ENCODE measurements around the gene DPH6.

- TF ChIP-seq CTCF (IDR thresholded peaks at IDR 0.05 in 4 of 5, conservative IDR thresholded peaks at IDR 0.05 in 1 of 5), result no peak
- no peak for TF ChIP-seq POLR2A (IDR thresholded peaks at IDR 0.05)
These were observed 16.2 kb downstream of the DPH6 start for GRCh38 chr15:35529784-35530183.
